Hematopoietic multipotent progenitor cell treated with erythropoietin and hydrocortisone succinate and interleukin-3 and kit ligand, for 15 days (in vitro differentiated cells): ENCODE results near the gene GHRH.

Source experiments
- DNase-seq: peaks from one replicate; pipeline ENCODE4 v3.0.0-alpha.2; 2015; ENCODE audit warnings: low spot score

GHRH gene

GRCh38 chr20:37205130-37205529, 56.5 kb downstream of the GHRH start:
- no peak for DNase-seq

- no peak for DNase-seq
Observed at GRCh38 chr20:37204056-37204455, 57.6 kb downstream of the GHRH start.

DNA sequence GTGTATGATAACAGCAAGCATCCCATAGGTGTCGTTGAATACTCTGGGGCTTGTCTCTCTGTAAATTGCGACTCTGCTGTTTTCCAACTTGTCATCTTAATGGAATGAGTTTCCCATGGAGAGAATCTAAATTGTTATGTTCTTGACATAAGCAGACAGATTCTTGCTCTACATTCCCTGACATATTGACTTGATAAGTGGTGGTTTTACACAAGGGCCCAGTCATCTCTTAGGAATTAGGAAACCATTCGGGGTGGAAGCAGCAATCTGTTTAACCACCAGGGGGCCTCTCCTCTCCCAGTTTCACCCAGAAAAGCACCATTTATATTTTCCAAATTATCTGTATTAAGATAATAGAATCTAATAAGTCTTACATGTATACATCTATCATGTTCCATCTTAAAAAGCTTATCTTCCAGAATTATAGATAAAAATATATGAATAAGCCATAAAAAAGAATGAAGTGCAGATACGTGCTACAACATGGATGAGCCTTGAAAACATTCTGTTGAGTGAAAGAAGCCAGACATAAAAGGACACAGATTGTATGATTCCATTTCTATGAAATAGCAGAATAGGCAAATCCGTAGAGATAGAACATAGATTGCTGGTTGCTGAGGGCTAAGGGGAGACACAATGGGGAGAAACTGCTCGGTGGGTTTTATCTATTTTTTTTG, 59.2 kb downstream of the GHRH start:
- peak; percentile 50 for DNase-seq

- DNase-seq, result no peak
Observed at GRCh38 chr20:37201827-37202162, 59.8 kb downstream of the GHRH start.
